Gastroesophageal sphincter (tissue), 3 donors: ENCODE data around the gene ADAMTS3.

ENCODE experiments used
- POLR2AphosphoS5 ChIP-seq: sonication (generic); formaldehyde crosslinking; IDR thresholded peaks from one replicate; pipeline ENCODE4 v1.6.1; 2017; ENCODE audit warnings: antibody characterized with exemption
- TF ChIP-seq, protein P1 (sequence below), 4 experiments: fragments of 200-600 bp in 2 of 4; fragments of 450-650 bp in 2 of 4; sonication (generic) in 1 of 4; IDR thresholded peaks; one replicate each; pipeline ENCODE4 v1.5.1; 2017 to 2019; ENCODE audit warnings: antibody characterized with exemption in 4 of 4, mild to moderate bottlenecking in 2 of 4, moderate library complexity in 2 of 4

DNA sequence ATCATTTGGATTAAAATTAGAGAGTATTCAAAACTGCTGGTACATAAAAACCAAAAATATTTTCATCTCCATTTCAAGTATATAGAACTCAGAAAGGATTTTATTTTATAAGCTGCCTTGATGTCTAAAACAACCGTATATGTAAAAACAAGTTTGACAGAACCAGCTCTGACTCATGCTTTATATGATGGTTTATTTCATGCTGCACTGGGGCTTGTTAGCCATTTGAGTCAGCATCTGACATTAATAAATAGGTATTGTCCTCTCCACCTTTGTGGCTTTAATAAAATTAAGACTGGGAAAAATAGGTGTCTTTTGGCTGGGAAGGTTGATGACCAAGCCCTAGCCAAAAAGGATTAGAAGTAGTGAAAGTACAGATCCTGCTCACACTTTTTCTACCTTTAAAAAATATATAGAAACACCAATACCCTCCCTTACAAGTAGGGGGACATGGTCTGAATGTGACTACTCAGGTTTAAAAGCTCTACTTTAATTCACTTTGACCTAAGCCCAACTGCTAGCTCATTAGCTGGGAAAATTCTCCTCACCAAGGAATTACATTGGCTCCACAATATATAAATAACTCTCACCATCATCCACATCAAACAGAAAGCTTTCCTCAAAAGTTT, 228.1 kb downstream of the ADAMTS3 start:
- no peak for TF ChIP-seq POLR2AphosphoS5
- TF ChIP-seq, protein P1, sequence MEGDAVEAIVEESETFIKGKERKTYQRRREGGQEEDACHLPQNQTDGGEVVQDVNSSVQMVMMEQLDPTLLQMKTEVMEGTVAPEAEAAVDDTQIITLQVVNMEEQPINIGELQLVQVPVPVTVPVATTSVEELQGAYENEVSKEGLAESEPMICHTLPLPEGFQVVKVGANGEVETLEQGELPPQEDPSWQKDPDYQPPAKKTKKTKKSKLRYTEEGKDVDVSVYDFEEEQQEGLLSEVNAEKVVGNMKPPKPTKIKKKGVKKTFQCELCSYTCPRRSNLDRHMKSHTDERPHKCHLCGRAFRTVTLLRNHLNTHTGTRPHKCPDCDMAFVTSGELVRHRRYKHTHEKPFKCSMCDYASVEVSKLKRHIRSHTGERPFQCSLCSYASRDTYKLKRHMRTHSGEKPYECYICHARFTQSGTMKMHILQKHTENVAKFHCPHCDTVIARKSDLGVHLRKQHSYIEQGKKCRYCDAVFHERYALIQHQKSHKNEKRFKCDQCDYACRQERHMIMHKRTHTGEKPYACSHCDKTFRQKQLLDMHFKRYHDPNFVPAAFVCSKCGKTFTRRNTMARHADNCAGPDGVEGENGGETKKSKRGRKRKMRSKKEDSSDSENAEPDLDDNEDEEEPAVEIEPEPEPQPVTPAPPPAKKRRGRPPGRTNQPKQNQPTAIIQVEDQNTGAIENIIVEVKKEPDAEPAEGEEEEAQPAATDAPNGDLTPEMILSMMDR (IDR thresholded peaks at IDR 0.05): no peak
